ENCODE data around the gene GCM1. TPM values are rescaled to one million over a fixed set of nuclear protein-coding genes. Genes with fewer than 3 reads are reported as not detected.

GCM1 gene
- polyA plus RNA-seq, 1 experiment = not detected

- TF ChIP-seq, protein P1, sequence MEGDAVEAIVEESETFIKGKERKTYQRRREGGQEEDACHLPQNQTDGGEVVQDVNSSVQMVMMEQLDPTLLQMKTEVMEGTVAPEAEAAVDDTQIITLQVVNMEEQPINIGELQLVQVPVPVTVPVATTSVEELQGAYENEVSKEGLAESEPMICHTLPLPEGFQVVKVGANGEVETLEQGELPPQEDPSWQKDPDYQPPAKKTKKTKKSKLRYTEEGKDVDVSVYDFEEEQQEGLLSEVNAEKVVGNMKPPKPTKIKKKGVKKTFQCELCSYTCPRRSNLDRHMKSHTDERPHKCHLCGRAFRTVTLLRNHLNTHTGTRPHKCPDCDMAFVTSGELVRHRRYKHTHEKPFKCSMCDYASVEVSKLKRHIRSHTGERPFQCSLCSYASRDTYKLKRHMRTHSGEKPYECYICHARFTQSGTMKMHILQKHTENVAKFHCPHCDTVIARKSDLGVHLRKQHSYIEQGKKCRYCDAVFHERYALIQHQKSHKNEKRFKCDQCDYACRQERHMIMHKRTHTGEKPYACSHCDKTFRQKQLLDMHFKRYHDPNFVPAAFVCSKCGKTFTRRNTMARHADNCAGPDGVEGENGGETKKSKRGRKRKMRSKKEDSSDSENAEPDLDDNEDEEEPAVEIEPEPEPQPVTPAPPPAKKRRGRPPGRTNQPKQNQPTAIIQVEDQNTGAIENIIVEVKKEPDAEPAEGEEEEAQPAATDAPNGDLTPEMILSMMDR (IDR thresholded peaks at IDR 0.05; ENCODE audit: insufficient read depth, low read depth, low read length) = no peak
- Histone ChIP-seq H3K36me3 (ENCODE audit: control insufficient read depth, insufficient read depth, low read length) (no peaks in the 10 kb centered on the region), H3K4me3 (ENCODE audit: low read depth, low read length) (no peak overlapping the region), H3K27me3 (ENCODE audit: control insufficient read depth, insufficient read depth, low read length) (peaks cover 4% of the 10 kb centered on the region; the same call in 1 of the 2 replicates)
- POLR2A ChIA-PET = no interaction called here
- CTCF ChIA-PET = interaction anchor here (1.3 kb wide), 1 partner anchor 25 kb away, joined by 4 read pairs; no protein-coding TSS in a partner anchor
- DNase-seq (ENCODE audit: low read depth) = no peak
Measured at GRCh38 chr6:53130569-53131290, 17.9 kb downstream of the GCM1 start.

DNA sequence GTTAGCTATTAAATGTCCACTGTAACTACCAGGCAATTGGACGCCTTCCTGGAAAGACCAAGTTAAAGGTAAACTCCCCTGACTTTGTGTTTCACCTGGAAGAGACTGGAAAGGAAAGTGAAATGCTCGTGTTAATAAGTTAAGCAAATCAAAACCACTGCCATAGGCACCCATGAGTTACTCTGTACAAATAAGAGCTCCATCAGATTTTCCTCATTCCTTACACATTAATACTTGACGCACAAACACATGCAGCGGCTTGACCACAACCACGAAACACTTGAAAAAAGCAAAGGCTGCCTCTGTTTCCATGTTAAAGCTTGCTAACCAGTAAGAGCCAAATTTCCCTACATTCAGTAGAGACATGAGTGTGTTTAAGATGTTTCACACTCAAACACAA lies 19.8 kb downstream of the GCM1 start:
- TF ChIP-seq, protein P1 (IDR thresholded peaks at IDR 0.05; ENCODE audit: insufficient read depth, low read depth, low read length) = no peak
- Histone ChIP-seq H3K27me3 (ENCODE audit: control insufficient read depth, insufficient read depth, low read length) (peaks cover 4% of the 10 kb centered on the region; the same call in 1 of the 2 replicates), H3K36me3 (ENCODE audit: control insufficient read depth, insufficient read depth, low read length) (no peaks in the 10 kb centered on the region), H3K4me3 (ENCODE audit: low read depth, low read length) (no peak overlapping the region)
- ChIA-PET CTCF (interaction anchor here (1.3 to 1.9 kb wide), 2 partner anchors 9 to 21 kb away, joined by 3 to 4 read pairs; no protein-coding TSS in a partner anchor), POLR2A (interaction anchor here (0.7 kb wide), 1 partner anchor 215 kb away, joined by 12 read pairs; no protein-coding TSS in a partner anchor)
- DNase-seq (ENCODE audit: low read depth) = no peak

- Histone ChIP-seq H3K4me3 (ENCODE audit: low read depth, low read length) (no peak overlapping the region), H3K27me3 (ENCODE audit: control insufficient read depth, insufficient read depth, low read length) (peaks cover 4% of the 10 kb centered on the region; the same call in 1 of the 2 replicates), H3K36me3 (ENCODE audit: control insufficient read depth, insufficient read depth, low read length) (no peaks in the 10 kb centered on the region)
- ChIA-PET POLR2A (no interaction called here), CTCF (no interaction called here)
- TF ChIP-seq, protein P1 (IDR thresholded peaks at IDR 0.05; ENCODE audit: insufficient read depth, low read depth, low read length) = no peak
- DNase-seq (ENCODE audit: low read depth) = no peak
Measured at GRCh38 chr6:53125276-53125675, 23.4 kb downstream of the GCM1 start.

- Histone ChIP-seq H3K36me3 (ENCODE audit: control insufficient read depth, insufficient read depth, low read length) (no peaks in the 10 kb centered on the region), H3K4me3 (ENCODE audit: low read depth, low read length) (no peak overlapping the region), H3K27me3 (ENCODE audit: control insufficient read depth, insufficient read depth, low read length) (peaks cover 4% of the 10 kb centered on the region; the same call in 1 of the 2 replicates)
- TF ChIP-seq, protein P1 (IDR thresholded peaks at IDR 0.05; ENCODE audit: insufficient read depth, low read depth, low read length) = no peak
- ChIA-PET POLR2A (no interaction called here), CTCF (no interaction called here)
- DNase-seq (ENCODE audit: low read depth) = no peak
Measured at GRCh38 chr6:53124131-53124800, 24.4 kb downstream of the GCM1 start.

GRCh38 chr6:53119772-53120409 lies 28.8 kb downstream of the GCM1 start:
- POLR2A ChIA-PET = no interaction called here
- no peak overlapping the region for H3K4me3 ChIP-seq (ENCODE audit: low read depth, low read length)
- CTCF ChIA-PET = interaction anchor here (1.0 to 1.7 kb wide), 2 partner anchors 9 to 14 kb away, joined by 3 to 4 read pairs; no protein-coding TSS in a partner anchor
- no peaks in the 10 kb centered on the region for H3K36me3 ChIP-seq (ENCODE audit: control insufficient read depth, insufficient read depth, low read length)
- peak; percentile 46 for DNase-seq (ENCODE audit: low read depth)
- TF ChIP-seq, protein P1 (IDR thresholded peaks at IDR 0.05; ENCODE audit: insufficient read depth, low read depth, low read length) = no peak
- H3K27me3 ChIP-seq (ENCODE audit: control insufficient read depth, insufficient read depth, low read length) = no peaks in the 10 kb centered on the region
